Stimulated activated CD4-positive, alpha-beta T cell treated with anti-CD3 and anti-CD28 coated beads, Interleukin-2, amount 100 ng/mL, for 48 hours (primary cell): ENCODE data around the gene FLNB.

Experiments
- DNase-seq, 2 donors: peaks; one replicate each; pipeline ENCODE4 v3.0.0-alpha.2; 2020

FLNB gene

DNA sequence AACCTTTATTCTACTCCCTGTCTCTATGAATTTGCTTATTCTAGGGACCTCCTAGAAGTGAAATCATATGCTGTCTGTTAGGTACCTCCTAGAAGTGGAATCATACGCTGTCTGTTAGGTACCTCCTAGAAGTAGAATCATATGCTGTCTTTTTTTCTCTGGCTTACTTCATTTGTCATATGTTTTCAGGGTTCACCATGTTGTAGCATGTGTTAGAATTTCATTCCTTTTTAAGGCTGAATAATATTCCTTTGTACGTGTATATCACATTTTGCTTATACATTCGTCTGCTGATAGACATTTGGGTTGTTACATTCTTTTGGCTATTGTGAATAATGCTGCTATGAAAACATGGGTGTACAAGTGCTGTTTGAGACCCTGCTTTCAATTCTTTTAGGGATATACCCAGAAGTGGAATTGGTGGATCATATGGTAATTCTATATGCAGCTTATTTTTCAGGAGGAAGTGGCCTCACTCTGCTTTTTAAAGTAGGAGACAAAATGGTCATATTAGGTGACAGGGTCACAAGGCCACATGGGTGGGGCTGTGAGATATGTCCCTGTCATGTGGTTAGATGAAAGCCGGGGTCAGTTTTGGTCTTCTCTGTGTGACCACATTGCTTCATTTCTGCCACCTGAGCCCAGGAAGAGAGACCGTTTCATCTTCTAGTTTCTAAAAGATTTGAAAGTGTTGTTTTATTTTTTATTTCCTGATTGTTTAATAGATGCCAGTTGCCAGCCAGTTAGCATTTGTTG, 76.7 kb downstream of the FLNB start:
- no peak for DNase-seq

- no peak for DNase-seq
Observed at GRCh38 chr3:58085616-58086015, 77.4 kb downstream of the FLNB start.

DNA sequence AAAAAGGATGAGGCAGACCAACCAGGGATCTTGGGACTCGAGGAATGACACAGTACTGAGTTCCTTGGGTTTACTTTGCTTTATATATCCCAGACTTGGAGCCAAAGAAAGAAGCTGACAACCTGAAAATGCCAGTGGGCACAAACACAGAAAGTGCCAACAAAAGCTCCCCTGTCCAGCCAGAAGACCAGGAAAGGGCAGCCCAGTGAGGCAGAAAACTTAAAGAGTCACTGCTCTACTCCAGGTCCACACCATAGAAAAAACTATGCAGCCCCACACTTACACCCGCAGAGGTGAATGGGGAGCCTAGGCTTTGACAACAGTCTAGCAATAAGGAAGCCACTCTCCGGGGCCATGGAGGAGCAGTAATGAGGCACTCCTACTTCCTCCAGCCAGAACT, 80.3 kb downstream of the FLNB start:
- no peak for DNase-seq

DNA sequence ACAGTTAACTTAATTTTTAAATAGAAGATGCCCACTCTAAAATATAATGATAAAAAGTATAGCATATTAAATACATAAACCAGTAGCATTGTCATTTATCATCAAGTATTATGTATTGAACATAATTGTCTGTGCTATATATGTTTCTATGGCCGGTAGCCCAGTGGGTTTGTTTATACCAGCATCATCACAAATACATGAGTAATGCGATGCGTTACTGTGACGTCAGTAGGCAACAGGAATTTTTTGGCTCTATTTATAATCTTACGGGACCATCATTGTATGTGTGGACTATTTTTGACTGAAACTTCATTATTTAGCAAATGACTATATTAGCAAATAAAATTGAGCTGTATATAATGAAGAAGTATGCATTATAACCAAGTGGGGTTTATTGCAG, 82.1 kb downstream of the FLNB start:
- DNase-seq = no peak

- DNase-seq = no peak
Observed at GRCh38 chr3:58092521-58092920, 84.3 kb downstream of the FLNB start.

GRCh38 chr3:58093574-58094195, 85.5 kb downstream of the FLNB start:
- no peak for DNase-seq

DNA sequence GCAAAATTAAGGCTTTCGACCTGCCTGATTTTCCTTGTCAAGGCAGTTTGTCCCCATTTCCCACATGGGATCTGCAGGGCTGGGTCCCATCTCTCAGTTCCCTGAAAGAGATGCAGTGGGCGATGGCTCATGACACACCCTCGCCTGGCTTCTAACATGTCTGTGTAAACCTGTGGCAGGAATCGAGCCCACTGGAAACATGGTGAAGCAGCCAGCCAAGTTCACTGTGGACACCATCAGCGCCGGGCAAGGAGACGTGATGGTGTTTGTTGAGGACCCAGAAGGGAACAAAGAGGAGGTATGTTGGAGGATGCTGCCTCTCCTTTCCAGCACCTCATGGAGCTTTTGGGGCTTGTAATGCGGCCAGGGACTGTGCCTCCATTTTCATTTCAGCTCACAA, 86.4 kb downstream of the FLNB start:
- no peak for DNase-seq

- DNase-seq = no peak
Observed at GRCh38 chr3:58095603-58096138, 87.4 kb downstream of the FLNB start.

GRCh38 chr3:58098531-58098930, 90.3 kb downstream of the FLNB start:
- DNase-seq = no peak

DNA sequence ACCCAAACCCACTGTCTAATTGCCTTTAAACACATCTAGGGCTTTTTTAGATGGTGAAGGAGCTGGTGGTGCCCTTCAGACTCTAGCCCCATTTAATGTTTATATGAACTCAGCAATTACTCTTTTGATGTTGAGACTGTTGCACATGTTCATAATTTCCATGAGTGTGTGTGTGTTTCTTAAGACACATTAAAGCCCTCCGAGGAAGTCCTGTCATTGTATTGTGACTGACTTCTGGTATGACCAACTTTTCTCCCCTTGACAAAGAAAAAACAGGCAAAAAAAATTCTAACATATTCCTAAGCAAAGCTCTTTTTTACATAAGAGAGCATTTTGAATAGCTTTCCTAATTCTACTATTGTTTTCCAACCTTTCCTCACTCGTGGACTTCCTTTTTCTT, 91.6 kb downstream of the FLNB start:
- no peak for DNase-seq

- DNase-seq = no peak
Observed at GRCh38 chr3:58101499-58102389, 93.5 kb downstream of the FLNB start.

DNA sequence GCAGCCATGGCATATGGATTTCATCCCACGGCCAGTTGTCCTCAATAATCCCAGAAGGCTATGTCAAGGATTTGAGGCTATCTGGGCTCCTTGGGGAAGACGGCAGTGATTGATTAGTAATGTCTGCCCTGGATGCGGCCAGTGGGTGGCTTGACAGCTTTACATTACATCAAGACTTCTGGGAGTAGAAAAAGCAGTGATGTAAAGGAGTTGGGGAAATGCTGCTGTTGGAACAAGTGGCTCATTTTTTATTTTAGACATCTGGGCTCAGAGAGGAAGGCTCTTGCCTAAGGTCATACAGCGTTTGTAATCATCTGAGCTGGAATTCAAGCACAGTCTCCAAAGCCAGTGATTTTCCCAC, 94.1 kb downstream of the FLNB start:
- no peak for DNase-seq

DNA sequence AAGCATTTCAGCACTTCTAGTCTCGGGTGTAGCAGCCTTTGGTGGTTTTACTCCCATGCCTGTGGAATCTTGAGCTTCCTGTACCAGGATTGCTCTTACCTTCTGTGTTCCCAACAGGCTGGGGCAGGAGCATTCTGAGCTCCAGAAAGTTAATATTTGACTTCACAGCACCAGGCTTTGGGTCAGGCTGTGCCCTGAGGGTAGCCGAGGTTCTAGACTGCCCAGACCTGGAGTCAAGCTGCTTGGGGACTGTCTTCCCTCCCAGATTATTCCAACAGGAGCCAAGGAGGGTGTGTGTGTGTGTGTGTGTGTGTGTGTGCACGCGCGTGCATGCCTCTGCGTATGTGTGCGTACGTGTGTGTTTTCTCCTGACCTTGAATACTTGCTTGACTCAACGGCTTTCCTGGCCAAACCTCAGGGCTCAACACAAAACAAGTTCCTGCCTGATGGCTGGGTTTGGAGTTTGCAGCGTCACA, 94.8 kb downstream of the FLNB start:
- no peak for DNase-seq

- no peak for DNase-seq
Observed at GRCh38 chr3:58104151-58104550, 95.9 kb downstream of the FLNB start.

DNA sequence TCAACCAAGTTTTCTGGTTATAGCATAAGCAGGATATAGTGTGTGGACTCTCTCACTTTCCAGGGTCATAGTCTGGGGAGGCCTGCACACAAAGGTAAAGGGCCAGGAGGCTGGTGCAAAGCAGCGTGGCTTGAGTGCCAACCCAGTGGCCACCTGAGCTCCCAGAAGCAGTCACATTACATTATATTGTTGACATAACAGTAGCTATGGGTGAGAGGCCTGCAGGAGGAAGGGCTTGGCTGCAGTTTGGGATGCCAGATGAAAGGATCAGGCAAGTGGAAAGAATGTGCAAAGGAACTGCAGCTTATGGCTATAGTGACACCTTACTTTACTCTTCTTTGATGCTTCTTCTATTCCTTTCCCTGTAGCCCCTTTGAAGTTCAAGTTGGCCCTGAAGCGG, 96.5 kb downstream of the FLNB start:
- DNase-seq = no peak

DNA sequence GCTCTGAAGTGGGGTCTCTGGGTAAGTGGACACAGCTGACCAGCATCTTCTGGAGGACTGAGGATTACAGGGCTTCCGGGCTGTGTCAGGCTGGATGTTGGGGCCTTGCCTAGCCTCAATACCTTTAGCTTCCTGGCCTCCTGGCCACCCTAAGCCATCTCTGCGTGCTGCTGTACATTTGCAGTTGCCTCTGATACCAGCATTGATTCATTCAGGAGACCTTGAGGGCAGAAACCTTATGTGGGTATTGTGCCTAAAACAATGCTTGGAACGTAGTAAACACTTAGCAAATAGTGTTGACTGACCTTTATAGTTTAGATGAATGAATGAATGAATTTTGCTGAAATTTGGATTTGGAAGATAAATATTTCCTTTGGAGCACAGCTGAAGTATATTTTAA, 97.0 kb downstream of the FLNB start:
- no peak for DNase-seq

DNA sequence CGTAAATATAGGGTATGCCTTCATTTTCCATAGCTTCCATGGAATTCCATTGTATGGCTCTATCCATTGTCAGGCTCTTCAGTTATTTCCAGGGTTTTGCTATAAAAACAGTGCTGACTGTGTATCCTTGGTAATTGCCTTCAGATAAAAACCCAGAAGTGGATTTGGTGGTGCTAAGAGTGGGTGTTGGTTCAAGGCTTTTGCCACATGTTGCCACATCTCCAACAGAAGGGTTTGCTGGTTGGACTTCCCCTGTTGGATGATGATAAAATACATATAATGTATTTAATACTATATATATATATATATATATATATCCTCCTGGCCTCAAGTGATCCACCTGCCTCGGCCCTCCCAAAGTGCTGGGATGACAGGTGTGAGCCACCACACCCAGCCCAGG, 97.8 kb downstream of the FLNB start:
- no peak for DNase-seq

DNA sequence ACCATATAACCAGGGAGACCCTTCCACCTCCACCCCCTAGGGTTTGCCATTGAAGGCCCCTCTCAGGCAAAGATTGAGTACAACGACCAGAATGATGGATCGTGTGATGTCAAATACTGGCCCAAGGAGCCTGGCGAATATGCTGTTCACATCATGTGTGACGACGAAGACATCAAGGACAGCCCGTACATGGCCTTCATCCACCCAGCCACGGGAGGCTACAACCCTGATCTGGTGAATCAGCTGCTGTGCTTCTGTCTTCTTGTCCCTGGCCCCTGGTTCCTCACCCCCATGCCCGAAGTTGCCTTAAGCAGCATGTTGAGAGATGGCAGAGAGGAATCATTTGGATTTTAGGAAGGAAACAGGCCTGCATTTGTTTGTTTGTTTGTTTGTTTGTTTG, 98.4 kb downstream of the FLNB start:
- no peak for DNase-seq

GRCh38 chr3:58107597-58107996, 99.4 kb downstream of the FLNB start:
- DNase-seq = no peak

DNA sequence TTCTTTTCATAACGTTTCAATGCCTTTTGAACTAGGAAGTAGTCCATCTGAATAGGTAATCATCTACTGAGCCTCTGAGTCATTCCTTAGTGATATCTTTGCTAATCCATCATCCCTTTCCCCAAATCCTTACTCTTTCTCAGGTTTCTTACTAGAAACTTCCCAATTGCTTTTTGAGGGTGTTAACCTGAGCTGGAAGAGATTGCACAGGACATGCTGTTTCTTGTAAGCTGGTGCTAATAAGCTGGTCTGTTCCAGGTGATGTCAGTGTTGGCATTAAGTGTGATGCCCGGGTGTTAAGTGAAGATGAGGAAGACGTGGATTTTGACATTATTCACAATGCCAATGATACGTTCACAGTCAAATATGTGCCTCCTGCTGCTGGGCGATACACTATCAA, 101.5 kb downstream of the FLNB start:
- no peak for DNase-seq

DNA sequence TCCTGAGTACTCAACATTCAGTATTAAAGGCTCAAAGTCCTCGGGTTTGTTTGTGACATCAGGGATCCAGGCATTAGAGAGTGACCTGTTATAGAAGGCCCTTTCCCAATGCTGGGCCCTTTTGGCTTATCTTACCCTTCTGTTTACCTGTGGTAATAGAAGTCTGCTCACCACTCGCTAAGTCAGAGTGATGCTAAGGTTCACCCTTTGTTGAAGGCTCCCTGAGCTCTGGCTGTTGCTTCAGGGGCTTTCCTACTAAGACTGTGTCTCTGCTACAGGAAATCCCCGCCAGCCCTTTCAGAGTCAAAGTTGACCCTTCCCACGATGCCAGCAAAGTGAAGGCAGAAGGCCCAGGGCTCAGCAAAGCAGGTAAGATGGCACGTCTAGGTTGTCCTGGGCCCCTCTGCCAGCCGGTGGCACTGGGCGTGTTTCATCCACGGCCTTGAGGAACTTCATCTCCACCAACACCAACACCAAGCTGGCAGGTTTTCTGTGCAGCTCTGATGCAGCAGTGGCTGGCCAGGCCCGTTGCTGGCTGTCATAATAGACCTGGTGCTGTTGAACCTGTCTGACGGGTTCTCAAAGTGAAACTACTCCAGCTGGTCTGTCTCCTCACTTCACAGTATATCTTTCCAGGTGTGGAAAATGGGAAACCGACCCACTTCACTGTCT, 103.4 kb downstream of the FLNB start:
- DNase-seq = no peak

DNA sequence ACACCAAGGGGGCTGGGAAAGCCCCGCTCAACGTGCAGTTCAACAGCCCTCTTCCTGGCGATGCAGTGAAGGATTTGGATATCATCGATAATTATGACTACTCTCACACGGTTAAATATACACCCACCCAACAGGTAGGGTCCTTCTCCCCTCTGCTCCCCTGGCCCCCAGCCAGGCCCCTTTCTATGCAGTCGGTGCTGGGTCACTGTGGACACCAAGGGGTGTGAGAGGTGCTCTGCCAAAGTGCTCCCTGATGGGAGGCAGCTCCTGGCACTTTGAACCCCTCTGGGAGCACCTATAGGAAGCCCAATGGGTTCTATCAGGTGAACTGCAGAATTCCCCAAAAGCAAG, 103.9 kb downstream of the FLNB start:
- no peak for DNase-seq

- no peak for DNase-seq
Observed at GRCh38 chr3:58115175-58115574, 107.0 kb downstream of the FLNB start.
